Endometrium (tissue), 2 donors: ENCODE measurements around the gene BAIAP2L1.

ENCODE experiments used
- FAIRE-seq: peaks from 2 replicates; lab custom pipeline; 2012; peaks lifted over from hg19 to GRCh38; lab: Jason Lieb, UNC
- donor health status: control.
- donor health status: control.

Gene BAIAP2L1

DNA sequence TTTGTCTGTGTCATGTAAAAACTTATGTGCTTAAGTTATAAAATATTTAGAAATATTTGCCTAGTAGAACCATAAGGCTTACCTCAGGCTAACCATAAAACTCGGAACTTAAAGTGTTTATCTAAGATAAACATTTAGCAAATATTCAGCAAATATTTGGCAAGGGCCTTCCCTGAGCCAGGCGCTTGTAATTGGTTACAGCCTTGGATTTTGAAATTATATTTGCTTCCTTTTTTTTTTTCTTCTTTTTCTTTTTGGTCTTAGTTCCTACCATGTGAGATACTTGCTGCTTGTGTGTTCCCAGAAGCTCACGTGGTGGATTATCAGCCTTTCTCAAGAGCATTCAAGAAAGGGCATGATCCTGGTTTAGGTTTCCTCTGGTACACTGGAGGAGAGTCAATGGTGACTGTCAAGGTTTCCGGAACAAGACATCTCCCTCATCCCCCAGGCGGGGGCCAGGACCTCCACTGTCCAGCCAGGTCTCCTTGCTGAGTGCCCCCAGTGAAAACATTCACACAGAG is 124.6 kb downstream of the BAIAP2L1 start:
- no peak for FAIRE-seq

DNA sequence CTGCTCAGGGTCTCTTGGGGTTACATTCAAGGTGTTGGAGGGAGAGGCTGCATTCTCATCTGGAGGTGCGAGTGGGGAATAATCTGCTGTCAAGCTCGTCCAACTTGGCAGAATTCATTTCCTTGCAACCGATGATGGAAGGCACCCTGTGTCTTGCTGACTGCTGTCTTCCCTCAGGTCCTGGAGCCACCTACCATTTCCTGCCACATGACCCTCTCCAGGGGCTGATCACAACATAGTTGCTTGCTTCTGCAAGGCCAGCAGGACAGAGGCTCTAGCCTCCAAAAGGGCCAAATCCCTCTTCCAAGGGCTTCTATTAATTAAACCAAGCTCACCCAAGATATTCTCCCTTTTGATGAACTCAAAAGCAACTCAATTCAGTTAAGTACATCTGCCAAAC is 133.6 kb downstream of the BAIAP2L1 start:
- FAIRE-seq, result no peak

DNA sequence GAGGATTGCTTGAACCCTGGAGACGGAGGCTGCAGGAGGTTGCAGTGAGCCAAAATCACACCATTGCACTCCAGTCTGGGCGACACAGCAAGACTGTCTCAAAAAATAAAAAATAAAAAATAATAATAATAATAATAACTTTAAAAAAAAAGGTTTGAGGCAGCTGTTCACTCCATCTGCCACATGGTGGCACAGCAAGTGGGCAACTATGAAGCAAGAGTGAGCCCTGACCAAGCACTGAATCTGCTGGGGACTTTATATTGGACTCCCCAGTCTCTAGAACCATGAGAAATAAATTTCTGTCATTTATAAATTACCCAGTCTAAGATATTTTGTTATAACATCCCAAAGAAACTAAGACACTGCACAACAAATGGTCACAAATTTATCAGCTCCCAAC is 134.1 kb downstream of the BAIAP2L1 start:
- no peak for FAIRE-seq

DNA sequence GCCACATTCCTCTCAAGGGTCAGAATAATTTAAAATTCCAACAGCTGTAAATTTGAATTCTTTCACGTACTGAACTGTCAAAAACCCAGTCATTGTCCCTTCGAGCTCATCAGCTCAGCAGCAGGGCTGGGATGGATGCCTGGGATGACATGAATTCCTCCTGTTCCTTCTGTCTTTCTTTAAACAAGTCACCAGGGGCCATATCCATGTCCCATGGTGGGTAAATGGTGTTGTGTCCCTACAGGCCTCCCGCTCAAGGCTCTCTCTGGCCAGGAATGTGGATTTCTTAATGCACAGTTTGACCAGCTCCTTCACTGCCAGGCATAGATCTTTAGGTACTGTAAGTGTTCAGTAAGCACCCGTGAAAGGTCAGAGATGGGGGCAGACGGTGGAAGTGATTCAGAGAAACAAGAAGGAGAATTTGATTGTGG is 135.0 kb downstream of the BAIAP2L1 start:
- FAIRE-seq, result no peak

DNA sequence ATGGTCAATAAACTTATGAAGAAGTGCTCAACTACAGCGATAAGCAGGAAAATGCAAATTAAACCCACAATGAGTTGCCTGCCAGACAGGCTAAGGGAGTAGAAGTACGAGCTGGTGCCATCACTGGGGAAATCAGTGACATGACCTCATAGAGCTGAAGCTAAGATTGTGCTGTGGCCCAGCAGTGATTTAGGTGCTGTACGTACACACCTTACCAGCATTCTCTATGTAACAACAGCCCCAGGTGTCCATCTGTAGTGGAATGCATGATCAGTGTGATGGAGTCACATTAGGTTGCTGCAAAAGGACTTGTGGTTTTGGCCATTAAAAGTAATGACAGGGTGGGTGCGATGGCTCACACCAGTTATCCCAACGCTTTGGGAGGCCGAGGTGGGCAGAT is 143.2 kb downstream of the BAIAP2L1 start:
- FAIRE-seq, result no peak

DNA sequence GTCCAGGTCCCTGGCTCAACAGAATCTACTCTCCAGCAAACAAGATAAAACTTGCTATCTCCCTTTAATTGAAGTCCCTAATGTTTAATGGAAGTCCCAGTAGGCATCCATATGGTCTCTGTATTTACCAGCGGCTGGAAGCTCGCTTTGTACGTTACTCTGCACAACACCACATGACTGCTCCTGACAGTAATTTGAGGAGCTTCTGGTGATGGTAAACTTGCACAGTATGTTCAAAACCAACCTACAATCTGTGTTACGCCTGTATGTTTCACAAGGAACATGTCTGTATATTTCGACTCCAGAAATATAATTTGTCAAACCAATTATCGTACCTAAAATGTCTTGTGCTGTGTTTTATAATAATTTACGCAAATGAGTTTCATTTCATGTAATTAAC is 144.5 kb downstream of the BAIAP2L1 start:
- FAIRE-seq, result no peak

DNA sequence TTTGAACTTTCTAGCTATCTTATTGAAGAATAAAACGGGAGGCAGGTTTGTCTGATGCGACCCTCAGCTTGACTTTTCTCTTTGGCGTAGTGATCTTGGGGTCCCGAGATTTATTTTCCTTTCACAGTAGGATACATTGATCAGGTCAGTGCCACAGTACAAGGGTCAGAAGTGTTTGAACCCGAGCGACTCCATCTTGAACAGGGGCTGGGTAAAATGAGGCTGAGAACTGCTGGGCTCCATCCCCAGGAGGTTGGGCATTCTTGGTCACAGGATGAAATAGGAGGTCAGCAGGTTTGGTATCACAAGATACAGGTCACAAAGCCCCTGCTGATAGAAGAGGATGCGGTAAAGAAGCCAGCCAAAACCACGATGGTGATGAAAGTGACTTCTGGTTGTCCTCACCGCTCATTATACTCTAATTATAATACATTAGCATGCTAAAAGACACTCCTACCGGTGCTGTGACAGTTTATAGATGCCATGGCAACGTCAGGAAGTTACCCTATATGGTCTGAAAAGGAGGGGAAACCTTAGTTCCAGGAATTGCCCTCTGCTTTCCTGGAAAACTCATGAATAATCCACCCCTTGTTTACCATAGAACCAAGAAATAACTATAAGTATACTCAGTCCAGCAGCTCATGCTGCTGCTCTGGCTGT is 145.8 kb downstream of the BAIAP2L1 start:
- no peak for FAIRE-seq

DNA sequence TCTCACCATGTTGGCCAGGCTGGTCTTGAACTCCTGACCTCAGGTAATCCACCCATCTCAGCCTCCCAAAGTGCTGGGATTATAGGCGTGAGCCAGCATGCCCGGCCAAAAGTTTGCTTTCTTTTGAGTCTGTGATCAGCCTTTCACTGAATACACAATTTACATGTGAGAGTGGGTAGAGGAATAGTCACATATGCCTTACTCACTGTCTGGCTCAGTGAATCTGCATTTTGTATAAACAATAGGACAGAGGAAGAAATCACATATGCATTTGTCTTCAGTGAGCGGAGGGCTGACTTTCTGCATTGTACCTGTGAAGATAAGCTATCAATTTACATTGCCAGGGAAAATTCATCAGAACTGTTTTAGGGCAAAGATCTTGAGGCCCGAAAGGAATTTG is 146.4 kb downstream of the BAIAP2L1 start:
- FAIRE-seq, result no peak

DNA sequence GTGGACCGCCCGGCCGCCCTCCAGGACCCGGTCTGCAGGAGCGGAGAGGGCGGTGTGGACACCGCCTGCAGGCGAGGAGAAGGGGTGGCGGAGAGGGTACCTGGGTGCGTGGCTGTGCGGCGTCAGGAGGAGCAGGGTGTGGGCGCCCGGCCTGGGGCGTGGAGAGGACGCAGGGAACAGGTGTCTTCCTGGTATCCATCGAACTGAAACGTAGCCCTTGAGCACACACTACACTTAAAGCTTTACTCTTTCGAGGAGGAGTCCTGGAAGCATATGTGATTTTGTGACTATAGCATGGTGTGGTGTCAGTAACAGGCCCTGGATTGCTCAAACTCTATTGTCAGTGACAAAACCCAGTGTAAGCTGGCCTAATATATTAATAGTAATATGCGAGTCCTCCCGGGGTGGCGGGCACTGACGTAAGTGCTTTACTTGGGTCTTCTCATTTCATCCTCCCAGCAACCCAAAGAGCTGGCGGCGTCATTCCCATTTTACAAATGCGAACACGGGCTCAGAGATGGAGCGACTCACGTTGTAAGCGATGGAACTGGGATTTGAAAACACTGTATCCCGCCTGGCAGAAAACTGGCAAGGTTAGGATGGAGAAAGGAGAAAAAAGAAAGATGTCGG is 148.3 kb downstream of the BAIAP2L1 start:
- no peak for FAIRE-seq

DNA sequence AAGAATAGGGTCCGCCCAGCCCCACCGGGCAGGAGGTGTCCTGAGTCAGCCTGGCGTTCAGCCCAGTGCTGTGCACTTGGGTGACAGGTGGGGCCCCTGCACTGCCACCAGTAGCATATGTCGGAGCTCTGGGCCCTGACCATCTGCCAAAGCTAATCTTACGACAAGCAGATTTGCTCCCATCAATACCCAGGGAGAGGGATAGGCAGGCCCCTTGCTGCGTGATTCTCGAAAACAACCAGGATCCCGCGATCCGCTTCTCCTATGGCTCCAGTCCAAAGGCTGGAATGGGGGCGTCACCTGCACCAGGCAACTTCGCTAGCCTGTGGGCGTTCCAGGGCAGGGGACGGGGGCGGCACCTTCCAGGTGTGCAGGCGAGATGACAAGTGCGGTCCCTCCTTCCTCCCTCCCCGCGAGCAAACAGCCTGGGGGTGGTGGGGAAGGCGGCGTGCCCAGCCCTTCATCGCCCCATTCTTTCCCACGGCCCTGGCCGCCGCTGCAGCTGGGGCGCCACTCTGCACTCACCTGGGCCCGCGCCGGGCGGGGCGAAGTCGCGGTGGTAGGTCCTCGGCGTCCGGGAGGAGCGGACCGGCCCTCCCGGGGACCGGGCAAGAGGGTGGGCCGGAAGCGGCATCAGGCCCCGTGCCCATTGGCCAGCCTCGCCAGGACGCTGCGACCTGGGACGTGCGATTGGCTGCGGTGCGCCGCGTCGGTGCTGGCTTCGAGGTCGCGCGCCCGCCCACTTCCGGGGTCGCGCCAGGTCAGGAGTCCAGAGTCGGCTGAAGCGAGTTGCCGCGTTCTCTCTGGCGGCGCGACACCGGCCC is 149.1 kb downstream of the BAIAP2L1 start, which contains the start of gene TECPR1:
Gene TECPR1, minus strand, starts transcription at position 632 of the 824 bp plus-strand sequence. CDS start 6,086 bp downstream, outside the sequence.
- no peak for FAIRE-seq

DNA sequence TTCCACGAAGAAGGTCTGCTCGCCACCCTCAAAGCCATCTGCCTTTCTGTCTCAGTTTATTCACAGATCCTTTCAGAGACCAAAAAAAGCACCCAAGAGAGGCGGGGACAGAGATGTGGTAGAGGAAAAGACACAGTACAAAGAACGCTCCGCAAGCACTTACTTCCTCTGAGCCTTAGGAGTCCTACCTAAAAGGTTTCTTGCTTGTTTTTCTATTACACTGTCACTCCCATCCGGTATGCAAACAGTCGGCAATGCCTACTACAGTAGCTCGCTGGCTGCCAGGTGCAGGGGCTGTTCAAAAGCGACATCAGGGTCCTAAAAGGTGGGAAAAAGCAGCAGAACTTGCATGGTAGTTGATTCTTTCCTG is 149.7 kb downstream of the BAIAP2L1 start:
- no peak for FAIRE-seq

DNA sequence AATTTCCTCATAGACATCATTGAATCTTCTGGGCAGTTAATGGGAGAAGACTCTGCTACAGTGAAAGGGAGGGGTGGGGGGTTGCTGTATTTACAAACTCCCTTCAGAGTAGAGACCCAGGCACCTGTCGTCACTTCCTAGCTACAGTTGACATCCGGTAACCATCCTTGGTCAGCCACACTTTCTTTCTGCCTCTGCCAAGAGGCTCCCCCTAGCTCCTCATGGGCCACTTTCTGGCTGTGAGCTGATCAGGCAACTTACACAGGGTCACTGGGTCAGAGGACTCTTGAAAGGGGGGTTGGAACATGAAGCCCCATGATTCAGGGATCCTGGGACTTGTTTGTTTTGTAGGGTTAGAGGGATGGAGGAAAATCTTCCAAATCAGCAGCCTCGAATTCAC is 150.1 kb downstream of the BAIAP2L1 start:
- FAIRE-seq, result no peak

DNA sequence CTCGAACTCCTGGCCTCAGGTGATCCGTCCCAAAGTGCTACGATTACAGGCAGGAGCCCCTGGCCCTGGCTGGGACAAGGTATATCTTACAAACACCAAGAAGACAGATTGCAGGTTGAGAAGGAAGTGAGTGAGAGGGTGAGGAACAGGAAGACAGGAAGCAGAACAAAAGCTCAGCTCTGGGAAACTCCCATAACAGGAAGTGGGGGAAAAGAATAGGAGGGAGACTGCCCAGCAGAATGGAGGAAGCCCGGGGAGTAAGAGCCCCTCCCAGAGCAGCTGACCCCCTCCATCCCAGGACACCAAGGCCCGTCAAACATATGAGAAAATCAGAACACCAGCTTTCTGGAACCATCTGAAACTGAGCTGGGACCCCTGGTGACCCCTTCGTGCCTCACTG is 151.8 kb downstream of the BAIAP2L1 start:
- FAIRE-seq, result no peak

DNA sequence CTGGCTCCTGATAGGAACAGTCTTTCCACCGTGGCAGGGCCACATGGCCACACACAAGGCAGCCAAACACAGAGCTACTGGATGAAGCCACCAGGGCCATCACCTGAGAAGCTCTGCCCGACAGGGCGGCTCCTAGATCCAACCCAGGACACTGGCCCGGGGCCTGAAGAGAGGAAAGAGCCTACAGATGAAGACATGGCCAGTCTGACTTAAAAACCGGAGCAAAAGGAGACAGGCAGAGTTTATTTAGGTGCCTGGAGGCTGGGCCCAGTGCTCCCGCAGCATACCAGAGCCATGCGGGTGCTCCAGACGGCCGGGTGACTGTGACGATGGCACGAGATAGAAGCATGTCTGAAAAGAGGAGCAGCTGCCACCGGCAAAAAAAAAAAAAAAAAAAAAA is 152.7 kb downstream of the BAIAP2L1 start:
- no peak for FAIRE-seq

DNA sequence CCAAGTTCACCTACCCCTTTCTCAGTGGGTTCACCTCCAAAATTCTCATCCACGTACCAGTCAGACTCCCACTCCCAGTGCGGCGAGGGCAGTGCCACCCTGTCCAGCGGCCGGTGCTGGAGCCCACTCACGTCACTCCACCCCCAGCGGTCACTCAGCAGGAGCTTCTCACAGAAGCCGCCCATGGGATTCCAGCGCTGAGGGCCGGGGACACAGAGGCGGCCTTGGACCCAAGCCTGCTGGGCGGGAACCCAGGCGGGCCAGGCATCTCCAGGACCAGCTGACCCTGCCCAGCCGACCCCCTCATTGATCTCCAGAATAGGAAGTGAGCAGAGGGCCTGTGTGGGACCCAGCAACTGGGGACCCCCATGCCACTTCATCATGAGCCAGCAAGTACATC is 156.0 kb downstream of the BAIAP2L1 start:
- FAIRE-seq, result no peak

DNA sequence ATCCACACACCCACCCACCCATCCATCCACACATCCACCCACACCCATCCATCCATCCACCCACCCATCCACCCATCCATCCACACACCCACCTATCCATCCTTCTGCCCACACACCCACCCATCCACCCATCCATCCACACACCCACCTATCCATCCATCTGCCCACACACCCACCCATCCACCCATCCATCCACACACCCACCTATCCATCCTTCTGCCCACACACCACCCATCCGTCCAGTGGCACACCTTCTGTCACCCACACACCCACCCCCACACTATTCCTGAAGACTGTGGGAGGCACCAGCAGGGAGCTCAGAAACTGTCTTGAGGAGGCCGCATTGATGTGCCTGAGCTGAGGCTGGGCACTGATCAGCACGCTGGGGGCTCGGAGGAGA is 158.0 kb downstream of the BAIAP2L1 start:
- no peak for FAIRE-seq

DNA sequence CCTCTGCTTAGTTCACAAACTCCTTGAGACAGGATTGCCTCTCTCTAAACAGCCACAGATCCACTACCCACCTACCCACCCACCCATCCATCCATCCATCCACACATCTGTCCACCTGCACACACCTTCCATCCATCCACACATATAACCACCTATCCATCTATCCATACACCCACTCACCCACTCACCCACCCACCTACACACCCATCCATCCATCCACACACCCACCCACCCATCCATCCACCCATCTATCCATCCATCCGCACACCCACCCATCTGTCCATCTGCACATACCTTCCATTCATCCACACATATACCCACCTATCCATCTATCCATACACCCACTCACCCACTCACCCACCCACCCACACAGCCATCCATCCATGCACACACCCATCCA is 158.5 kb downstream of the BAIAP2L1 start:
- FAIRE-seq, result no peak

DNA sequence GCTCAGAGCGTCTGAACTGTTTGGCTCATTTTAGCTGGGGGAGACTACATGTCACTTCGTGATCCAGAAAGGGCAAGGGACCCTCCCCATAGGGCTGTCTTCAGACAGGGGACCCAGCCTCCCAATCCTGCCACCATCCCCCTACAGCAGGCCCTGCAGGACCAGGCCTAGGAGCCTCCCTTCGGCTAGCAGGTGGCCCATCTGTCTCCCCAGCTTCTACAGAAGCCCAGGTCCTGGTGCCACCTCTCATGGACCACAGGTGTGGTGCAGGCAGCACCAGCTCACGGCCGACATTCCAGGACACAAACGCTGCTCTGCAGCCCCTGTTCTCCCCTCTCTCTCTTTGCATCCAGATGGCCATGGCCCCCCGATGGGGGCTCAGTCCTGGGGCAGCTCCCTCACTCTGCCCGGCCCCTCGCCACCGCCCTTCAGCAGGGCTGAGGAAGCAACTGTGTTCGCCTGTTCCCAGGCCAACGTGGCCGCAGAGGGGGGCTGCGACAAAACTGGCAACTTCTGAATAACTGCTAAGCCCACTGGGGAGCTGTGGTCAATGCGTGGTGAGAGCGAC is 159.1 kb downstream of the BAIAP2L1 start:
- FAIRE-seq, result no peak
